Measurements from ENCODE around the gene PLAU. TPM values are rescaled to one million over a fixed set of nuclear protein-coding genes. Genes with fewer than 3 reads are reported as not detected.
A peak's percentile ranks its signal among the peaks of the same experiment; 100 is the strongest.
"Not testable (repeated sequence)": the region's sequence is repeated elsewhere in the genome, so short reads cannot be mapped to it uniquely, and the experiment has no call there.

PLAU gene
- total RNA-seq, 6 experiments from 2014 or later, result 14.0 to 25.5 (median 24.0) TPM

- Mint-ChIP-seq H3K27ac (peak overlapping the region; percentile 97), H3K36me3 (ENCODE audit: low read depth) (no peaks in the 10 kb centered on the region), H3K4me3 (peak overlapping the region; percentile 78), H3K9me3 (no peaks in the 10 kb centered on the region), H3K4me1 (ENCODE audit: low read depth) (peaks cover 62% of the 10 kb centered on the region), H3K27me3 (ENCODE audit: insufficient read depth) (no peaks in the 10 kb centered on the region; the same call in 1 of the 2 replicates)
- TF ChIP-seq, protein P1, sequence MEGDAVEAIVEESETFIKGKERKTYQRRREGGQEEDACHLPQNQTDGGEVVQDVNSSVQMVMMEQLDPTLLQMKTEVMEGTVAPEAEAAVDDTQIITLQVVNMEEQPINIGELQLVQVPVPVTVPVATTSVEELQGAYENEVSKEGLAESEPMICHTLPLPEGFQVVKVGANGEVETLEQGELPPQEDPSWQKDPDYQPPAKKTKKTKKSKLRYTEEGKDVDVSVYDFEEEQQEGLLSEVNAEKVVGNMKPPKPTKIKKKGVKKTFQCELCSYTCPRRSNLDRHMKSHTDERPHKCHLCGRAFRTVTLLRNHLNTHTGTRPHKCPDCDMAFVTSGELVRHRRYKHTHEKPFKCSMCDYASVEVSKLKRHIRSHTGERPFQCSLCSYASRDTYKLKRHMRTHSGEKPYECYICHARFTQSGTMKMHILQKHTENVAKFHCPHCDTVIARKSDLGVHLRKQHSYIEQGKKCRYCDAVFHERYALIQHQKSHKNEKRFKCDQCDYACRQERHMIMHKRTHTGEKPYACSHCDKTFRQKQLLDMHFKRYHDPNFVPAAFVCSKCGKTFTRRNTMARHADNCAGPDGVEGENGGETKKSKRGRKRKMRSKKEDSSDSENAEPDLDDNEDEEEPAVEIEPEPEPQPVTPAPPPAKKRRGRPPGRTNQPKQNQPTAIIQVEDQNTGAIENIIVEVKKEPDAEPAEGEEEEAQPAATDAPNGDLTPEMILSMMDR (IDR thresholded peaks at IDR 0.05), result no peak
- DNase-seq, result no peak
Measured at GRCh38 chr10:73886661-73887293, 24.2 kb upstream of the PLAU start.

- H3K36me3 Mint-ChIP-seq (ENCODE audit: low read depth), result no peaks in the 10 kb centered on the region
- H3K9me3 Mint-ChIP-seq, result no peaks in the 10 kb centered on the region
- peak overlapping the region; percentile 78 for H3K4me3 Mint-ChIP-seq
- no peaks in the 10 kb centered on the region; the same call in 1 of the 2 replicates for H3K27me3 Mint-ChIP-seq (ENCODE audit: insufficient read depth)
- TF ChIP-seq, protein P1 (IDR thresholded peaks at IDR 0.05), result peak; percentile 46
- peak; percentile 89 for DNase-seq
- peaks cover 68% of the 10 kb centered on the region for H3K4me1 Mint-ChIP-seq (ENCODE audit: low read depth)
- H3K27ac Mint-ChIP-seq, result peak overlapping the region; percentile 97
Measured at GRCh38 chr10:73887294-73888039, 23.5 kb upstream of the PLAU start.

- Mint-ChIP-seq H3K27me3 (ENCODE audit: insufficient read depth) (no peaks in the 10 kb centered on the region; the same call in 1 of the 2 replicates), H3K27ac (peak overlapping the region; percentile 97), H3K4me1 (ENCODE audit: low read depth) (peaks cover 78% of the 10 kb centered on the region), H3K36me3 (ENCODE audit: low read depth) (no peaks in the 10 kb centered on the region), H3K4me3 (peak overlapping the region; percentile 33; the same call in 1 of the 2 replicates), H3K9me3 (no peaks in the 10 kb centered on the region)
- DNase-seq, result no peak
- TF ChIP-seq, protein P1 (IDR thresholded peaks at IDR 0.05), result no peak
Measured at GRCh38 chr10:73888514-73888913, 22.4 kb upstream of the PLAU start.

- Mint-ChIP-seq H3K36me3 (ENCODE audit: low read depth) (no peaks in the 10 kb centered on the region), H3K4me3 (no peak overlapping the region), H3K9me3 (no peaks in the 10 kb centered on the region), H3K27ac (peak overlapping the region; percentile 8; the same call in 1 of the 2 replicates), H3K4me1 (ENCODE audit: low read depth) (peaks cover 78% of the 10 kb centered on the region), H3K27me3 (ENCODE audit: insufficient read depth) (no peaks in the 10 kb centered on the region; the same call in 1 of the 2 replicates)
- TF ChIP-seq, protein P1 (IDR thresholded peaks at IDR 0.05), result no peak
- no peak for DNase-seq
Measured at GRCh38 chr10:73889014-73889413, 21.9 kb upstream of the PLAU start.

DNA sequence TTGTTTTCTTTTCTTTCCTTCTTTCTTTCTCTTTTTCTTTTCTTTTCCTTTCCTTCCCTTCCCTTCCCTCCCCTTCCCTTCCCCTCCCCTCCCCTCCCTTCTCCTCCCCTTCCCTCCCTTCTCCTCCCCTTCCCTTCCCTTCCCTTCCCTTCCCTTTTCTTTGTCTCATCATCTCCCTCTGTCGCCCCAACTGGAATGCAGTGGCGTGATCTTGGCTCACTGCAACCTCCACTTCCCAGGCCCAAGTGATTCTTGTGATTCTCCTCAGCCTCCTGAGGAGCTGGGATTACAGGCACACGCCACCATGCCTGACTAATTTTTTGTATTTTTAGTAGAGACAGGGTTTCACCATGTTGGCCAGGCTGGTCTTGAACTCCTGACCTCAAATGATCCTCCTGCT is 21.5 kb upstream of the PLAU start:
- not testable (repeated sequence) for H3K9me3 Mint-ChIP-seq; H3K27me3 Mint-ChIP-seq (ENCODE audit: insufficient read depth); DNase-seq; H3K4me3 Mint-ChIP-seq; H3K36me3 Mint-ChIP-seq (ENCODE audit: low read depth); H3K27ac Mint-ChIP-seq
- peaks cover 81% of the 10 kb centered on the region for H3K4me1 Mint-ChIP-seq (ENCODE audit: low read depth)

GRCh38 chr10:73890261-73890660 is 20.7 kb upstream of the PLAU start:
- TF ChIP-seq, protein P1 (IDR thresholded peaks at IDR 0.05), result no peak
- no peaks in the 10 kb centered on the region for H3K36me3 Mint-ChIP-seq (ENCODE audit: low read depth)
- no peaks in the 10 kb centered on the region for H3K9me3 Mint-ChIP-seq
- peaks cover 90% of the 10 kb centered on the region for H3K4me1 Mint-ChIP-seq (ENCODE audit: low read depth)
- DNase-seq, result no peak
- no peak overlapping the region for H3K4me3 Mint-ChIP-seq
- H3K27me3 Mint-ChIP-seq (ENCODE audit: insufficient read depth), result no peaks in the 10 kb centered on the region; the same call in 1 of the 2 replicates
- H3K27ac Mint-ChIP-seq, result no peak overlapping the region

GRCh38 chr10:73890830-73891229 is 20.1 kb upstream of the PLAU start:
- H3K36me3 Mint-ChIP-seq (ENCODE audit: low read depth); H3K27ac Mint-ChIP-seq; H3K27me3 Mint-ChIP-seq (ENCODE audit: insufficient read depth); H3K4me3 Mint-ChIP-seq; DNase-seq; H3K9me3 Mint-ChIP-seq: not testable (repeated sequence)
- peaks cover 91% of the 10 kb centered on the region for H3K4me1 Mint-ChIP-seq (ENCODE audit: low read depth)
